Endothelial cell of umbilical vein (primary cell): Measurements from ENCODE around the gene THAP9. TPM values are rescaled to one million over a fixed set of nuclear protein-coding genes. Genes with fewer than 3 reads are reported as not detected.

Experiments
- BruUV-seq: library from RNA; stranded (reverse); fragments of 400-500 nt; replicated peaks from 2 replicates; lab custom pipeline; 2021; lab: Mats Ljungman, UMichigan
- CTCF ChIA-PET: fragments of 300-600, 350-600 bp; sonication (Branson Sonifier 250); formaldehyde crosslinking; loops from one replicate; lab custom pipeline; 2021; ENCODE audit warnings: antibody characterized with exemption, inconsistent platforms; lab: Charles Lee
- POLR2A ChIA-PET: fragments of 300-600, 350-600 bp; sonication (Branson Sonifier 250); formaldehyde crosslinking; loops from one replicate; lab custom pipeline; 2021; ENCODE audit warnings: antibody characterized with exemption, inconsistent platforms; lab: Charles Lee
- DNase-seq: peaks from one replicate; pipeline ENCODE4 v3.0.0-alpha.2; 2011; ENCODE audit warnings: low read depth, low spot score
- FAIRE-seq: peaks from 2 replicates; lab custom pipeline; 2011; peaks lifted over from hg19 to GRCh38; lab: Jason Lieb, UNC
- H2AFZ ChIP-seq: 2 replicates; pipeline ENCODE4 v1.6.0; 2012; ENCODE audit warnings: low read depth, low read length, control low read depth, inconsistent platforms
- H3K27ac ChIP-seq: 2 replicates; pipeline ENCODE4 v1.5.1; 2011; ENCODE audit warnings: low read depth, mild to moderate bottlenecking, control low read depth, low read length, moderate library complexity; ENCODE audit not compliant: insufficient read depth
- H3K27me3 ChIP-seq, 2 experiments: 2 replicates each; pipeline versions ENCODE4 v1.6.0 to v1.6.1; 2011; ENCODE audit warnings: low read length in 2 of 2, mixed read lengths in 1 of 2; ENCODE audit not compliant: control insufficient read depth in 2 of 2, insufficient read depth in 2 of 2
- H3K36me3 ChIP-seq, 2 experiments: 2 replicates in 1 of 2; 3 replicates in 1 of 2; pipeline ENCODE4 v1.5.1; 2011; ENCODE audit warnings: low read length in 2 of 2, mild to moderate bottlenecking in 1 of 2, moderate library complexity in 1 of 2; ENCODE audit not compliant: control insufficient read depth in 2 of 2, insufficient read depth in 2 of 2; ENCODE audit errors: extremely low read depth in 1 of 2
- H3K4me1 ChIP-seq: 3 replicates; pipeline ENCODE4 v1.5.1; 2011; ENCODE audit warnings: mild to moderate bottlenecking, low read length; ENCODE audit not compliant: control insufficient read depth, insufficient read depth; ENCODE audit errors: extremely low read depth
- H3K4me2 ChIP-seq: 2 replicates; pipeline ENCODE4 v1.6.1; 2011; ENCODE audit warnings: low read length, control low read depth, mixed read lengths; ENCODE audit not compliant: insufficient read depth
- H3K4me3 ChIP-seq, 3 experiments: fragments of 200-600 bp in 1 of 3; sonication (generic), shearing (Covaris generic) in 1 of 3; replicated peaks in 1 of 3; 2 replicates each; pipeline ENCODE4 v1.5.1; 2011 to 2016; ENCODE audit warnings: control low read depth in 3 of 3, low read length in 3 of 3, mild to moderate bottlenecking in 2 of 3, inconsistent platforms in 1 of 3, low read depth in 1 of 3, moderate library complexity in 1 of 3; ENCODE audit not compliant: insufficient read depth in 1 of 3
- H3K79me2 ChIP-seq: 2 replicates; pipeline ENCODE4 v1.6.0; 2012; ENCODE audit warnings: low read length, inconsistent platforms; ENCODE audit not compliant: control insufficient read depth, insufficient read depth
- H3K9ac ChIP-seq: replicated peaks from 2 replicates; pipeline ENCODE3; 2011; ENCODE audit warnings: low read length, control low read depth; ENCODE audit not compliant: insufficient read depth; ENCODE audit errors: extremely low read depth
- H3K9me1 ChIP-seq: replicated peaks from 3 replicates; pipeline ENCODE4 v1.6.0; 2011; ENCODE audit warnings: mild to moderate bottlenecking, low read length; ENCODE audit not compliant: control insufficient read depth, insufficient read depth; ENCODE audit errors: extremely low read depth
- H3K9me3 ChIP-seq: replicated peaks from 2 replicates; pipeline ENCODE4 v1.5.1; 2012; ENCODE audit warnings: low read length, inconsistent platforms; ENCODE audit not compliant: control insufficient read depth, insufficient read depth
- H4K20me1 ChIP-seq: replicated peaks from 2 replicates; pipeline ENCODE3; 2011; ENCODE audit warnings: mild to moderate bottlenecking, low read length; ENCODE audit not compliant: control insufficient read depth, insufficient read depth; ENCODE audit errors: extremely low read depth
- EZH2 ChIP-seq: IDR thresholded peaks from 2 replicates; pipeline ENCODE4 v1.6.1; 2012; ENCODE audit warnings: borderline replicate concordance, low read depth, mild to moderate bottlenecking, moderate library complexity, low read length, inconsistent platforms; ENCODE audit not compliant: severe bottlenecking
- FOS ChIP-seq: IDR thresholded peaks from 2 replicates; pipeline ENCODE4 v1.6.1; 2011; ENCODE audit warnings: mild to moderate bottlenecking, low read length, moderate library complexity, borderline replicate concordance; ENCODE audit not compliant: insufficient read depth
- GATA2 ChIP-seq: IDR thresholded peaks from 2 replicates; pipeline ENCODE4 v1.7.0; 2011; ENCODE audit warnings: low read depth, mild to moderate bottlenecking, moderate library complexity, mixed read lengths, low read length; ENCODE audit not compliant: insufficient read length, insufficient read depth
- JUN ChIP-seq: IDR thresholded peaks from 2 replicates; pipeline ENCODE4 v1.6.1; 2011; ENCODE audit warnings: borderline replicate concordance, low read depth; ENCODE audit not compliant: insufficient read length, insufficient read depth
- MYC ChIP-seq: IDR thresholded peaks from one replicate; pipeline ENCODE4 v1.6.1; 2011; ENCODE audit warnings: mild to moderate bottlenecking, low read depth, low read length
- POLR2A ChIP-seq: IDR thresholded peaks from 2 replicates; pipeline ENCODE4 v1.6.1; 2012; ENCODE audit warnings: low read depth, mild to moderate bottlenecking, control low read depth, low read length
- POLR2AphosphoS5 ChIP-seq: IDR thresholded peaks from 2 replicates; pipeline ENCODE4 v1.6.1; 2012; ENCODE audit warnings: low read depth, mild to moderate bottlenecking, control low read depth, low read length, moderate library complexity; ENCODE audit not compliant: insufficient read depth
- dilution Hi-C: fragments of 300-500 bp; cut with MboI; formaldehyde crosslinking; loops from one replicate; pipeline ENCODE4 v1.15.0; 2019; ENCODE audit warnings: low sequenced_read_pairs; ENCODE audit not compliant: extremely low pct_ligation_motif_present
- intact Hi-C: fragments of 100-400 bp; cut with micrococcal nuclease; formaldehyde crosslinking; loops from one replicate; pipeline ENCODE4 v1.10.0; 2022
- polyA plus RNA-seq, 4 experiments: library from polyadenylated mRNA; depleted of rRNA in 3 of 4; stranded (reverse) in 3 of 4; unstranded in 1 of 4; fragments of >200 nt; gene quantifications; 2 replicates each; pipeline versions ENCODE4 v1.2.1 to v1.2.3, GENCODE V29; 2011 to 2012; ENCODE audit warnings: missing spikeins in 1 of 4
- total RNA-seq: library from RNA; stranded (reverse); gene quantifications from 2 replicates; pipeline ENCODE4 v1.2.3, GENCODE V29; 2021
- TF ChIP-seq, protein P1 (sequence below), 2 donors: IDR thresholded peaks; 1 replicate in 1 of 2; 2 replicates in 1 of 2; pipeline ENCODE4 v1.5.1; 2011; ENCODE audit warnings: low read length in 2 of 2, mild to moderate bottlenecking in 2 of 2, moderate library complexity in 2 of 2, control low read depth in 1 of 2, inconsistent platforms in 1 of 2, low read depth in 1 of 2; ENCODE audit not compliant: insufficient read depth in 1 of 2; ENCODE audit errors: extremely low read depth in 1 of 2
- TF ChIP-seq, protein P2 (sequence below): IDR thresholded peaks from 2 replicates; pipeline ENCODE4 v1.6.1; 2011; ENCODE audit not compliant: insufficient read depth, insufficient read length

The THAP9 gene
- total and polyA plus RNA-seq, 2 donors (not counting 3 experiments of a cell fraction or from before 2014, with no cell fraction given): 0.86 to 1.7 TPM

DNA sequence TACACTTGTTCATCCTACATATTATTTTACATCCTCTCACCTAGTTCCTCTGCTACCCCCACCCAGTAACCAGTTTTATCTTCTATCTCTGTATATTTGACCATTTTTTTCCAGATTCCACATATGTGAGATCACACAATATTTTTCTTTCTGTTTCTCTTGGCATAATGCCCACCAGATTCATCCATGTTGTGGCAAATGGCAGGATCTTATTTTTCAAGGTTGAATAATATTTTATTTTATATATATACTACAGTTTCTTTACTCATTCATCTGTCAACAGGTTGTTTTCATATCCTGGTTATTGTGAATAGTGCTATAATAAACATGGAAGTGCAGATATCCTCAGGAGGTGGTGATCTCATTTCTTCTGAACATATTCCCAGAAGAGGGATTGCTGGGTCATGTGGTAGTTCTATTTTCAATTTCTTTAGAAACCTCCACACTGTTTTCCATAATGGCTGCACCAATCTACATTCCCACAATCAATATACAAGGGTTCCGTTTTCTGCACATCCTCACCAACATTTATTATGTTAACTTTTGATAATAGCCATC is 48.2 kb downstream of the THAP9 start:
- POLR2A ChIA-PET: no interaction called here
- CTCF ChIA-PET: no interaction called here
- no peak overlapping the region for H2AFZ ChIP-seq
- no peak overlapping the region for H3K9ac ChIP-seq
- H4K20me1 ChIP-seq: no peaks in the 10 kb centered on the region
- dilution Hi-C loops: no loop called here
- peak overlapping the region; percentile 22 for H3K27ac ChIP-seq
- intact Hi-C loops: no loop called here
- no peaks in the 10 kb centered on the region for H3K9me1 ChIP-seq
- FAIRE-seq: no peak
- DNase-seq: peak; percentile 76
- peaks cover 8% of the 10 kb centered on the region for H3K4me1 ChIP-seq
- H3K4me2 ChIP-seq: peak overlapping the region; percentile 24
- H3K79me2 ChIP-seq: peaks cover 2% of the 10 kb centered on the region
- H3K9me3 ChIP-seq: no peaks in the 10 kb centered on the region
- no peak overlapping the region for H3K4me3 ChIP-seq
- BruUV-seq: no TSS peak
- peak; percentile 30 for TF ChIP-seq JUN
- TF ChIP-seq FOS: peak; percentile 10
- TF ChIP-seq, protein P1, sequence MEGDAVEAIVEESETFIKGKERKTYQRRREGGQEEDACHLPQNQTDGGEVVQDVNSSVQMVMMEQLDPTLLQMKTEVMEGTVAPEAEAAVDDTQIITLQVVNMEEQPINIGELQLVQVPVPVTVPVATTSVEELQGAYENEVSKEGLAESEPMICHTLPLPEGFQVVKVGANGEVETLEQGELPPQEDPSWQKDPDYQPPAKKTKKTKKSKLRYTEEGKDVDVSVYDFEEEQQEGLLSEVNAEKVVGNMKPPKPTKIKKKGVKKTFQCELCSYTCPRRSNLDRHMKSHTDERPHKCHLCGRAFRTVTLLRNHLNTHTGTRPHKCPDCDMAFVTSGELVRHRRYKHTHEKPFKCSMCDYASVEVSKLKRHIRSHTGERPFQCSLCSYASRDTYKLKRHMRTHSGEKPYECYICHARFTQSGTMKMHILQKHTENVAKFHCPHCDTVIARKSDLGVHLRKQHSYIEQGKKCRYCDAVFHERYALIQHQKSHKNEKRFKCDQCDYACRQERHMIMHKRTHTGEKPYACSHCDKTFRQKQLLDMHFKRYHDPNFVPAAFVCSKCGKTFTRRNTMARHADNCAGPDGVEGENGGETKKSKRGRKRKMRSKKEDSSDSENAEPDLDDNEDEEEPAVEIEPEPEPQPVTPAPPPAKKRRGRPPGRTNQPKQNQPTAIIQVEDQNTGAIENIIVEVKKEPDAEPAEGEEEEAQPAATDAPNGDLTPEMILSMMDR (IDR thresholded peaks at IDR 0.05; ENCODE audit: extremely low read depth in 1 of 2, insufficient read depth in 1 of 2, low read depth in 1 of 2, low read length in 2 of 2): no peak
- TF ChIP-seq EZH2: no peak
- TF ChIP-seq GATA2: peak; percentile 37
- TF ChIP-seq POLR2A: no peak
- no peak for TF ChIP-seq MYC
- TF ChIP-seq POLR2AphosphoS5: no peak
- TF ChIP-seq, protein P2, sequence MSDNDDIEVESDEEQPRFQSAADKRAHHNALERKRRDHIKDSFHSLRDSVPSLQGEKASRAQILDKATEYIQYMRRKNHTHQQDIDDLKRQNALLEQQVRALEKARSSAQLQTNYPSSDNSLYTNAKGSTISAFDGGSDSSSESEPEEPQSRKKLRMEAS: no peak
- no peaks in the 10 kb centered on the region for H3K27me3 ChIP-seq
- peaks cover 0 to 2% of the 10 kb centered on the region in 2 experiments for H3K36me3 ChIP-seq
